ENCODE measurements around the gene ZFYVE28.
A peak's percentile ranks its signal among the peaks of the same experiment; 100 is the strongest.
"Not testable (repeated sequence)": the region's sequence is repeated elsewhere in the genome, so short reads cannot be mapped to it uniquely, and the experiment has no call there.

The ZFYVE28 gene

DNA sequence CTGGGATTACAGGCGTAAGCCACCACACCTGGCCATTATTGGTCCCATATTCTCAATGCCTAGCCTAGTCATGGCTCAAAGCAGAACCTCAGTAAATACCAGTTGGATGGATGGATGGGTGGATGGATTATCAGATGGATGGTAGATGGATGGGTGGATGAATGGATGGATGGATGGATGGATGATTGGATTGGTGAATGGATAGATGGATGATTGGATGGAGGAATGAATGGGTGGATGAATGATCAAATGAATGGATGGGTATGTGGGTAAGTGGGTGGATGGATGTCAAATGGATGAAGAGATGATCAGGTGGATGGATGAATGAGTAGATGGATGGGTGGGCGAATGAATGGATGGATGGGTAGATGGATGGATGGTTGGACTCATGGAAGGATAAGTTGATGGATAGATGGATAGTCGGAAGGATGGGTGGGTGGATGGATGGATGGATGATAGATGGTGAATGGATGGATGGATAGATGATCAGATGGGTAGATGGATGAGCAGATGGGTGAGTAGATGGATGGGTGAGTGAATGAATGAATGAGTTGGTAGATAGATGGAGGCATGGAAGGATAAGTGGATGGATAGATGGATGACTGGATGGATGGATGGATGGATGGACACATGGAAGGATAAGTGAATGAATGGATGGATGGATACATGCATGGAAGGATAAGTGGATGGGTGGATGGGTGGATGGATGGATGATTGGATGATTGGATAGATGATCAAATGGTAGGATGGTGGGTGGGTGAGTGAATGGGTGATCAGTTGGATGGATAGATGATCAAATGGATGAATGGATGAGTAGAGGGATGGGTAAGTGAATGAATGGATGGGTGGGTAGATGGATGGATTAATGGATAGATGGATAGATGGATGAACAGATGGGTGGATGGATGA, 28.5 kb upstream of the ZFYVE28 start:
- DNase-seq, result no peak

DNA sequence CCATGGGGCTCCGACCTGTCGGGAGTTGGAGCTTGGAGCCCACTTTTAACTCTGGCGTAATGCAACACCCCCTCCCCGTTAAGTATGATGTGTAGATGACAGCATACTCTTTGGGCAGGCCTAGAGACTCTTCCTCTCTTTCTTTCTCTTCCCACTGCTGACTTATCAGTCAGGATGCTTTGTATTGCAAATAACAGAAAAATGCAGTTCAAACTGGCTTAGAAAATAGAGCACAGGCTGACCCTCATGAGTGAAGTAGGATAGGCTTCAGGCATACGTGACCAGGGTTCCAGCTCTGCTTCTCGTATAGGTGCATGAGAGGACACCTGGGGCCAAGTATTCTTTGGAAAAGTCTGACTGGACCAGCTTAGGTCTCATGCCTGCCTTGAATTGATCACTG, 27.1 kb upstream of the ZFYVE28 start:
- DNase-seq, result no peak

DNA sequence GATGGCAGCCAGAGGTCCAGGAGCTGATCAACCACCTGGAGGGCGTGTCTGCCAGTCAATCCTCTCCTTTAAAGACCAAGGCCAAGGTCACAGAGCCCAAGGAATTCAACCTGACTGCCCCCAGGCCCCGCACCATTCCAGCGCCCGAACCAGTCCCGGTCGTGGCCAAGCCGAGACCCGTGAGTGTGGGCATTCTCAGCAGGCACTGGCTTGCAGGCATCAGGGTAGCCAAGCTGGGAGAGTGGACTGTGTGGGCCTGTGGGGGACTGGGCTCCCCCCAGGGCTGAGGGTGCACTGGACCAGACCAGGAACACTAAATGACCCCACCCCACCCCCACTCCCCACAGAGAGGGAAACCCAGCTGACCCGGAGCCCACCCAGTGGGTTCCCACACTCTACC, 26.7 kb upstream of the ZFYVE28 start:
- no peak for DNase-seq

DNA sequence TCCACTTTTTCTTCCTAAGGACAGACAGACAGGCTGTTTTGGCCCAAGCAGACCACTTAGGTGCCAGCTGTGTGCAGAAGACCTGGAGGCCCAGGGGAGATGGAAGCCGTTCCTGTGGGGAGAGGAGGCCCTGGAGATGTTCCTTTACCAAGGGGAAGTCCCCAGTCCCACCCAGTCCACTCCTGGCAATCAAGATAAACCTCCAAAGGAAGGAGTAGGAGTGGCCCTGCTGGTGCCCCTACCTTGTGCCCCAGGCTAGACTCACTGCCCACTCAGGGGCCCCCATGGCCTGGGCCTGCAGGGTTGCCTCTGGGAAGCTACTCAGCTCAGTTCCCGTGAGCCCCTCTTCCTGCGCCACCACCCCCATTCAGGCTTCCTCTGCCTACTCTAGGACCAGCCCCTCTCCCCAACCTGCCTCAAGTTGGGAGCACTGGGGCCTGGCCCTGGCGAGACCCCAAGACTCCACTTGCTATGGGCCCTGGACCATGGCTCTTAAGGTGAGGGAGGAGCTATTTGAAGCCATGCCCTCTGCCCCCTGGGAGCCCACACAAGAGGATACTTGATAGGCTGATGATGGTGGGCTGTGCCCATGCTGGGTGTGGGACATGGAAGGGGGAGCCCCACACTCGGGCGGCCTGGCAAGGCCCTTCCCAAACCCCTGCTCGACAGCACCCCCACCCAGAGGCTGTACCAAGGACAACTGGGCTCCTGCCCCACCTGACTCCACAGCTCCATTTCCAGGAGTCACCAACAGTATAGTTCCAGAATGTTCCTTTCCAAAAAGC, 25.7 kb upstream of the ZFYVE28 start:
- DNase-seq, result no peak

DNA sequence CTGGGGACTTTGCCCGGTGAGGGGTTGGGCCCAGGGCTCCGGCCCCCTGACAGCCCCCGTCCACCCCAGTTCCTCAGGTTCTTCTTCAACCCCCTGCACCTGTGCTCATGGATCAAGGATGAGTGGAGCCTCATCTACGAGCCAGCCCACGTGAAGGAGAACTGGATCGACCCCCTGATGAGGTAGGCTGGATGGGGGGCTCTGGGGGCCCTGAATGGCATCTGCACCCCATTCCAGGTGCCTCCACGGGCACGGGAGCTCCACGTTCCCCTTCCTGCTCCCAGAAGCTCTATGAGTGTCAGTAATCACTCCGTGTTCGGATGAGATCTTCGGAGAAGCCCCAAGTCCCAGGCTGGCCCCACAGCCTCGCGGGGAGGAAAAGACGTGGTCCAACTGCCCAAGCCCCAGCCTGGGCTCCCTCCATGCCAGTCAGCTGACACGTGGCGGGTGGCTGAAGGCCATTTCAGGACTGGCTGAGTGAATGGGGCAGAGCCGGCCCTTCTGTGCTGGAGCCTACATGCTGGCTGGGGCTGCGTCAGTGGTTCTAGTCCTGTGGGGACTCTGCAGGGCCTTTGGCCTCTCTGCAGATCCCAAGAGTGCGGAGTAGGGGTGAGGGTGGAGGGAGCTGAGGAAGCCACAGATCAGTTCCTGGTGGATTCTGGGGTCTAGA, 24.8 kb upstream of the ZFYVE28 start:
- no peak for DNase-seq

DNA sequence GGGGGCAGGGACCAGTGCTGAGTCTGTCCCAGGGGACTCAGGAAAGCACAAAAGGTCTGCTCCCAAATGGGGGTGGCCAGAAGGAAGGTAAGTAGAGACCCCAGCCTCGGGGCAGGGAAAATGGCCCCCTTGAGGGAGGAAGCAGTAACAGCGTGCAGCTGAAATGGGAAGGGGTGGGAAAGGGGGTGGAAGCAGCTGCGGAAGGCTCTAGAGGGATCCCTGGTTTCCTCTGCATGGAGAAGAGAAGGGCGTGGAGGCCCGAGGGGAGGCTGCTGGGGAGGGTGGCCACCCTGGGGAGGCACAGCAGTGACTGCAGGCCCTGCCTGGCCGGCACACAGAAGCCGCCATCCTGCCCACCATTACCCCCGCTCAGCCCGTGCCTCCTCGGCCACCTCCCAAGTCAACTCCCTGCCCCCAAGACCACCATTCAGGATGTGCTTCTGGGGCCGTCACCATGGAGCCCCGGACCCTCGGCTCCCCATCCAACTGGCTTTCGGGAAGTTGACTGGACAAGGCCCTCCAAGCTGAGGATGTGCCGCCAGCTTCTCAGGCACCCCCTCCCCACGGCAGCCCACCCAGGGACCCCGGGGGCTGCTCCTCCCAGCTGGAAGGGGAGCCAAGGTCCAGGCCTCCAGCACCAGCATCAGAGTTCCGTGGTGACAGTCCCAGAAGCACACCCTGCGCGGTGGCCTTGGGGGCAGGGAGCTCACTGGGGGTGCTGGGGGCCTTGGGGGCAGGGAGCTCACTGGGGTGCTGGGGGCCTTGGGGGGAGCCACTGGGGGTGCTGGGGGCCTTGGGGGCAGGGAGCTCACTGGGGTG, 23.9 kb upstream of the ZFYVE28 start:
- DNase-seq, result no peak

DNA sequence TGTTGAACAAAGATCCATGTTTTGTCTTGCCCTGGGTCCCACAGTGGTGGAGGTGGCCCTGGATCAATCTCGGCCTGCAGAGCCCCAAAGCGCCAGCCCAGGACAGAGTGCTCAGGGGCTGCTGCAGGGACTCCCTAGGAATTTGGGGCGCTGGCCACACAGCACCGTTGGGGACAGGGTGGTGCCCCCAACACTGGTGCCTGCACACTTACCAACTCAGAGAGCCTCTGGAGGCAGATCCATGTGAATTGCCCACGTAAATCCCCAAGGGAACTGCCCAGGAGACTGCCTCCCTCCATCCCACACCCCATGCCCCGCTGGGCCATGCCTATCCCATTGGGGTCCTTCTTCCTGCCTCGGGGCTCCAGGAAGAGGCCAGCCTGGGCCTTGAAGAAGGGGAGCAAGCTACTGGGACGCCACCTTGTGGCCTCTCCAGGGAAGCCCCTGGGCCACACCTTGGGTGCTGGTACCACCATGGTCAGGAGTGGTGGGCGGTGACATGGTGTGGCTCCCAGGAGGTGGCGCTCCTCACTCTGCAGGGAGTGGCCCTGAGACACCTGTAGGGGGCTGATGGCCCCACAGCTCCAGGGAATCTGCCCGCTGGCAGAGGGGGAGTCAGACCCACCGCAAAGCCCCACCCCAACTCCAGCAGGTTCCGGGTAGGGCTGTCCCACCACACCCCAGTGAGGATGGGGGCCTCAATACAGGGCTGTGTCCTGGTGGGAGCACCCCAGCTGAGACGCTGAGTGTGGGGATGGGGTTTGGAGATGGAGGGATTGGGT, 23.1 kb upstream of the ZFYVE28 start:
- peak; percentile 87 for DNase-seq

DNA sequence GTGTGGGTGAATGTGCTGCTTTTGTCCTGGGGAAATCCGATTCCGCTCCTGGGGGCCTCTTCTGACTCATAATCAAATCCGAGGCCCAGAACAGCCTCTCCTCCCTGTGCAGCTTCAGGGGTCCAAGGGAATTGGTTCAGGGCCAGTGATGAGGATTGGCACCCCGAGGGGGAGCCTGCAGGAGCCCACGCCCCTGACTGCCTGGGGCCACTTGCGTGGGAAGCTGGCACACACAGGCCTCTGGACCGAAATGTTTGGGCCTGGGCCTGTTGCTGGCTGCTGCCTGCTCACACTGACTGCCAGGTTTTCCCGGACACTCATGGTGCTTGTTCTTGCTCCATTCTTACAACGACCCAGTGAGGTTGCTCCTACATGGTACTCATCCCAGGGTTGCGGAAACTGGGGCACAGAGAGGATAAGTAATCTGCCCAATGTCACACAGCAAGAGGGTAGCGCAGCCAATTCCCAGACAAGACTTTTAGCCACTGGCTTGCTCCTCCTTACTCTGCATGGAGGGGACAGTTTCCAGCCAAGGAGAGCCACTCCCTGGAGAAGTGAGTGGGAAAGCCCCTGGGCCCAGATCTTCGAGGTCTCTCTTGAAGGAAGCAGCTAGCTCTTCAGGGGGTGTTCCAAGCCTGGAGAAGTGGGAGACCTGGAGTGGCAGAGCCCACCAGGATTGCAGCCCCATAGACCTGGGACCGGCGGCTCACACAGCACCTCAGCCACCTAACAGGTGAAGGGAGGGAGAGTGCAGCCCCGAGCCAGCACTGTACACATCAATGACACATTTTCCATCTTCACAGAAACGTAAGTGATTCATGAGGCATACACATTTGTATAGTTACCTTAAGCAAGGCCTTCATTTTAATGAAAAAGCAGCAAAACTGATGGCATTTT, 20.6 kb upstream of the ZFYVE28 start:
- no peak for DNase-seq

DNA sequence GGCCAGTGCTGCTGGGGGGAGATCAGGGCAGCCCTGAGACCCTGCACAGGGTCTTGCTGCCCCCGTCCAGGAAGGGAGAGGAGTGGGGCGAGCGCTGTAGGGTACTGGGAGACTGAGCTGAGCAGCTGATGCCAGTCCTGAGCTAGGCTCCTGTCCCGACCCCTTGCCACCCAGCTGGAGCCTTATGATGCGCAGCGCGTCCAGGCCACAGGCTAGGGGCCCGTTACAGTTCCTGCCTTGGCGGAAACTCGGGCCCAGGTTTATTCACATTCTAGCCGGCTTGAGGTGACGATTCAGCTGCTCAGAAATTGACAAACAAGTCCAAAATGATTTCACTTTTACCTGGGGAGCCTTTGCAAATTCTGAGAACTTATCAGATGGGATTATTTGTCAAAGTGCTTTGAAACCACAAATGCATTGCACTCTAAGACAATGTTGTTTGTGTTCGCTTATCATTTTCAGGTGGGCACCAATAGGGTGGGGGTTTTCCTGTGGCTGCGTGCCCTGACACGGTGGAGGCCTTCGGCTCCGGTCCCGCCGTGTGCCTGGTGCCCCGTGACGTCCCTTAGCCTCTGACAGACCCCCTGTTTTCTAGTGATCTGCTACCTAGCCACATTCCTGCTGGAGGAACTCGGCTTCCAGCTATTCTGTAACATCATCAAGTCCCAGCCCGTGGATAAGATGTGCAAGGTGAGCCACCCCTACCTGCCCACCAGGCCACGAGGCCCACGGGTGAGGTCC, 19.2 kb upstream of the ZFYVE28 start:
- DNase-seq, result no peak

DNA sequence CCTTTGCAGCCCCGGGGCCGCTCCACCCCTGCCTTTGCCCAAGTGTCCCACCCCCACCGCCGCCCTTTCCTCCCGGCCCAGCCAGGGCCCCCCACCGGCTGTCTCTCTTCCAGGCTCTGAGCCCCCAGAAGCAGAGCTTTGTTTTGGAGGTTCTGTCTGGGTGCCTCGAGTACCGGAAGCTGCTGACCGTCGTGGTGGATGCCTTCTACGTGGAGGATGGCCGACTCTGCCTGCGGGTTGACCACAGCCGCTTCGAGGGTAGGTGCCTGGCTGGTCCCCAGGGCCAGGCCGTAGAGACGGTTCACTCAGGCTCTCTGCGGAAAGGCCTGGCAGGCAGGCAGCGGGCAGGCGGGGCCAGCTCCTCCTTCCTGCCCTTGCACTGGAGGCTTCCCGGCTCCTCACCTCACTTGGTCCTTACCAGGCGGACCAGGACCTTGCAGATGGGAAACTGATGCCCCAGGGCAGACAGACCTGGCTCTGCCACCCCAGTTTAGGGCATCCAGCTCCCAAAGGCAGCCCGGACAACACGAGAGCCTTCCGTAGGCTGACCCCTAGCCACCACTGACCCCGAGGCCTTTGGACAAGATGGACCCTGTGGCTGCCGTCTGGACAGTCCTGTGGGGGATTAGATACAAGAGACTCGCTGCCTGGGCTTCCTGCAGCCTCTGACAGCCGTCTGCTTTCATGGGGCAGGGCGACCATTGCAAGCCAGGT, 18.5 kb upstream of the ZFYVE28 start:
- no peak for DNase-seq

DNA sequence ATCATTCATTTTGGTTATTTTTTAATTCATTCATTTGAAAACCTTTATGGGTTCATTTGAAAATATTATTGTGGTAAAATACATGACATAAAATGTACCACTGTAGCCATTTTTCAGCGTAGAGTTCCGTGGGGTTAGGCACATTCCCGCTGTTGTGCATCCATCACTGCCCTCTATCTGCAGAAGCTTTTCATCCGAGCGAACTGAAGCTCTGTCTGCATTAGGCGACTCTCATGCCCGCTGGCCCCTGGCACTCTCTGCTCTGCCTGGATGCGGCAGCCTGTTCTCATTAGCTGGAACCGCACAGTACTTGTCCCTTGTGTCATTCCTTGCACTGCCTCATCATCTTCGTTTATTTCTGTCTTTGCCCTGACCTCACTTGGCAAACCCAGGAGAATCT, 17.9 kb upstream of the ZFYVE28 start:
- no peak for DNase-seq

DNA sequence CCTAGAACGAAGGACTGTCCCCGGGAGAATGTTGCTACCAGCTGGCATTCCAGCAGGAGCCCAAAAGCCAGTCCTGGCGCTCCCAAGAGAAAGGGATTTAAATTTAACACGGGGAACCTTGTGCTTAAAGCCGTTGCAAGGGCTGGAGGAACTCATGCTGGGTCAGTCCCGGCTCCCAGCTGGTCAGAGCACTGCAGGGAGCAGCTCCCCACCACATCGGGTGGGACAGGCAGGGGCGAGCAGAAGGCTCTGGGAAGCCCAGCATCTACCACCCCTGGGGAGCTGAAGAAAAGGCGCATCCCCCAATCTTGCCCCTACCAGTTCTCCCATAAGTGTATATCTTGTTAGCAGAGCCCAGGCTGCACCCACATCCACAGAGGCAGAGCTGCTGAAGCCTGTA, 16.0 kb upstream of the ZFYVE28 start:
- no peak for DNase-seq

DNA sequence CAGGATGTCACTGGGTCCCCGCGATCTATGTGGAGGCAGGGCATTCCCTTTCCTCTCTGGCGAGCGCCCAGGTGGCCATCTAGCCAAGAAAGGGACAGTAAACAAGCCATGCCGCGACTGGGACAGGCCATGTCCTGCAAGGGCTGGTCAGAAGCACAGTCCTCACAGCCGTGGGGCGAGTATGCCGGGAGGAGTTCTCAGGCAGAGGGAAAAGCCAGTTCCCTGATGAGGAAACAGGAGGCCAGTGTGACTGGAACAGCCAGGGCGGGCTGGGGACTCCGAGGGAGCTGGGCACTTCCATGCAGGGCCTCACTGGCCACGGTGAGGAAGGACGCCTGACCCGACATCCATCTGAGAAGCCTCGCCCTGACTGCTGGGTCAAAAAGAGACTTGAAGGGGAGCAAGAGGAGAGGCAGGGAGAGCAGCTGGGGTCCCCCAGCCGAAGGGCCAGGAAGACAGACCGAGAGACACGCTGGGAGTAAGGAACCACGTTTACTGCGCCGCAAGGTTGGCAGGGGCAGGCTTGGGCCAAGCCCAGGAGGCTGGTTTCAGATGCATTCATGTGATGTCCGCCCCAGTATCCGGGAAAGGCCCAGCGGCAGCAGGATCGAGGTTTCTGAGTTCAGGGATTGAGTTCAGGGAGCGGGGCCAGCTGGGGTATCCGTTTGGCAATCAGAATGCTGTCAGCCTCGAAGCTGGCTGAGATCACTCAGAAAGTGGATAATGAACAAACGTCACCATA, 15.3 kb upstream of the ZFYVE28 start:
- DNase-seq, result no peak

DNA sequence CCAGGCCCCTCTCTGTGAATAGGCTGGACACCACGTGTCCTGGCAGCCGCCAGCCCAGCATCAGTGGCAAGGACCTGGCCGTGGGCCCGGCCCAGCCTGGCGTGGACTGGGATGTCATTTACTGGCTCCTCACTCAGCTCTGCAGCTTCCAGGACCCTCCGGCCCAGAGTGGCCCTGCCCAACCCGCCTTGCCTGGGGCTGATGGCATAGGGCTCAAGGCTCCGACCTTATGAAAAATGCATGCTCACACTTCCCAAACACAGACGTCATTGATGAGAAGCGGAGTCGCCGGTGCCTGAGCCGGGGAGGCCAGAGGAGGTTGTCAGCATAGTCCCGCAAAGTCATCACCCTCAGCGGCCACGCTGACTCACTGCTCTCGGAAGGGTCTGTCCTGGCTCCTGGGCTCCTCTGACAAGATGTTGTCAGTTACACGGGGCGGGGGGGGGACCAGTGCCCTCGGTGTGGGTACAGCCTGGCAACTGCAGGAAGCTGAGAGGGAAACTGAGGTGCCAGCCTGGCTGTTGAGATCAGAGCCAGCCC, 14.6 kb upstream of the ZFYVE28 start:
- no peak for DNase-seq

DNA sequence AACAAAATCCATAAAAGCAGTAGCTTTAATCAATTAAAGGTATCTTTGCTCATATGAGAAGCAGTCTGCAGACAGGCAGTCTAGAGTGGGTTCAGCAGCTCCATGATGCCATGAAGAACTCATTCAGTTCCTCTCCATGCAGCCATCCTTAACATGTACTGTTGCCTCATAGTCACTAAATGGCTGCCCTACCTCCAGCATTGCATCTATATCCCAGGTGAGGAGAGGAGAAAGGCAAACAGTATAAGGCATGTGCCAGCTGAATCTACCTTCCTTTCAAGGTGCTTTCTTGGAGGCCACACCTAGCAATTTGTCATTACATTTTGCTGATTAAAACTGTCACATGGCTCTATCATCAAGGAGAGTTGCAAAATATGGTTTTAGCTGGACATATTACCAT, 13.6 kb upstream of the ZFYVE28 start:
- DNase-seq, result no peak

DNA sequence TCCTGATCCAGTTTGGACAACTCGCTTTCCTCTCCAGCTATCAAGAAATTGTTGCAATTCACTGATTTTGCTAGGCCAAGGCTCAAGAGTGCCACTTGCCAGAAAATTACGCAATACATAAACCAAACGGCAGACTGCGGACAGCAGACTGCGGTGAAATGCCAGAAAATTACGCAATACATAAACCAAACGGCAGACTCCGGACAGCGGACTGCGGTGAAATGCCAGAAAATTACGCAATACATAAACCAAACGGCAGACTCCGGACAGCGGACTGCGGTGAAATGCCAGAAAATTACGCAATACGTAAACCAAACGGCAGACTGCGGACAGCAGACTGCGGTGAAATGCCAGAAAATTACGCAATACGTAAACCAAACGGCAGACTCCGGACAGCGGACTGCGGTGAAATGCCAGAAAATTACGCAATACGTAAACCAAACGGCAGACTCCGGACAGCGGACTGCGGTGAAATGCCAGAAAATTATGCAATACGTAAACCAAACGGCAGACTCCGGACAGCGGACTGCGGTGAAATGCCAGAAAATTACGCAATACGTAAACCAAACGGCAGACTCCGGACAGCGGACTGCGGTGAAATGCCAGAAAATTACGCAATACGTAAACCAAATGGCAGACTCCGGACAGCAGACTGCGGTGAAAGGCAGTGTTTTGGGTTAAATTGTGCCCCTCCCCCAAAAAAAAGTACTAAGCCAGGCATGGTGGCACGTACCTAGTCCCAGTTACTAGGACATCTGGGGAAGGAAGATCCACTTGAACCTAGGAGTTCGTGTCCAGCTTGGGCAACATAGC, 11.7 kb upstream of the ZFYVE28 start:
- DNase-seq, result not testable (repeated sequence)

DNA sequence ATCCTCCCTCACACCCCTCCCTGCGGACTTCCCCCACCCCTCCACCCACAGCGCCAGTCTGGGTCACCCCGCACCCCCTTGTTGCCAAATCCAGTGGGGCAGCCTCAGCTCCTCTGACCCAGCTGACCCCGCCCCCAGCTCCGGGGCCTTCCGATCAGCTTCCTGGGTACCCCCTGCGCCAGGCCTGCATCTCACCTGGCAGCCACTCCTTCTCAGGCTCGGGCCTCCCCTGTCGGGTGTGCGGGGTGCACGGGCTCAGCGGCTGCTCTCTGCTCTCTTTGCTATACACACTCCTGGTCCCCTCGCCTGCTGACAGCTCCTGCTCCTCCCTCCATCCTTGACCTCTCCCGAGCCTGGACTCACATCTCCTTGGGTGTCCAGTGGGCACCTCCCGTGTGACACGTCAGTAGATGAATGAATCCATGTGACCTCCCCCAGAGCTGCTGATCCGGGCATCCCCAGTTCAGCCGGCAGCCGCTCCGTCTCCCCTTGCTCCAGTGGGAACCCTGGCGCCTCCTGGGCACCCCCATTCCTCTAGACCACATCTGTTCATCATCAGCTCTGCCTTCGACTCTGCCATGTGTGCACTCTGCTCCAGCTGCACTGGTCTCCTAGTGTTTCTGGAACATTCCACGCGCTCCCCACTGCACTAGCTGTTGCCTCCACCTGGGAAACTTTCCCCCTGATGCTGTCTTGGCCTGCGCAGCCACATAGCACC, 10.2 kb upstream of the ZFYVE28 start:
- no peak for DNase-seq
